H1 (cell line): ENCODE data around the gene FOXP4. TPM values are rescaled to one million over a fixed set of nuclear protein-coding genes. Genes with fewer than 3 reads are reported as not detected.

Experiments
- CTCF ChIA-PET: fragments of 300-600 bp; sonication (Branson Sonifier 250); formaldehyde crosslinking; loops from one replicate; lab custom pipeline; 2021; ENCODE audit not compliant: partially characterized antibody; lab: Charles Lee
- POLR2A ChIA-PET: fragments of 300-600 bp; sonication (Branson Sonifier 250); formaldehyde crosslinking; loops from one replicate; lab custom pipeline; 2021; ENCODE audit warnings: inconsistent platforms; ENCODE audit not compliant: partially characterized antibody; lab: Charles Lee
- DNase-seq, 2 experiments: peaks; one replicate each; pipeline versions ENCODE4 v3.0.0 to v3.0.0-alpha.2; 2010 to 2022; ENCODE audit warnings: low spot score in 2 of 2, low read depth in 1 of 2, mixed read lengths in 1 of 2
- FAIRE-seq: peaks from 2 replicates; lab custom pipeline; 2011; peaks lifted over from hg19 to GRCh38; lab: Jason Lieb, UNC
- H2AFZ ChIP-seq: 2 replicates; pipeline ENCODE4 v1.8.1; 2012; ENCODE audit warnings: low read length, inconsistent platforms
- H2AK5ac ChIP-seq: 2 replicates; pipeline ENCODE4 v1.6.1; 2013; ENCODE audit warnings: low read depth, low read length
- H2BK120ac ChIP-seq: replicated peaks from 2 replicates; pipeline ENCODE3; 2013; ENCODE audit warnings: low read depth, low read length, inconsistent platforms
- H2BK12ac ChIP-seq: 2 replicates; pipeline ENCODE4 v1.6.1; 2013; ENCODE audit warnings: low read depth, low read length
- H2BK15ac ChIP-seq: 2 replicates; pipeline ENCODE4 v1.6.1; 2013; ENCODE audit warnings: low read length
- H2BK20ac ChIP-seq: 2 replicates; pipeline ENCODE4 v1.6.1; 2013; ENCODE audit warnings: low read length
- H2BK5ac ChIP-seq: 2 replicates; pipeline ENCODE4 v1.6.1; 2013; ENCODE audit warnings: low read depth, low read length
- H3K14ac ChIP-seq: 2 replicates; pipeline ENCODE4 v1.6.1; 2013; ENCODE audit warnings: inconsistent platforms; ENCODE audit not compliant: insufficient read length
- H3K18ac ChIP-seq: 2 replicates; pipeline ENCODE4 v1.6.1; 2013; ENCODE audit warnings: low read length; ENCODE audit errors: extremely low read depth
- H3K23ac ChIP-seq: 2 replicates; pipeline ENCODE4 v1.6.1; 2013; ENCODE audit warnings: inconsistent platforms; ENCODE audit not compliant: insufficient read length
- H3K23me2 ChIP-seq: 2 replicates; pipeline ENCODE4 v1.6.1; 2013; ENCODE audit warnings: low read depth, low read length
- H3K27ac ChIP-seq: 2 replicates; pipeline ENCODE4 v1.6.1; 2011; ENCODE audit warnings: low read depth, low read length, inconsistent platforms
- H3K27me3 ChIP-seq, 4 experiments: replicated peaks in 1 of 4; 1 replicate in 1 of 4; 2 replicates in 3 of 4; pipeline versions ENCODE4 v1.6.1 to v1.8.1; 2011 to 2013; ENCODE audit warnings: low read length in 3 of 4, mild to moderate bottlenecking in 3 of 4, inconsistent platforms in 2 of 4, mixed read lengths in 2 of 4, moderate library complexity in 1 of 4; ENCODE audit not compliant: control insufficient read depth in 3 of 4, insufficient read depth in 3 of 4; ENCODE audit errors: extremely low read depth in 1 of 4
- H3K36me3 ChIP-seq, 4 experiments: 2 replicates each; pipeline versions ENCODE4 v1.6.1 to v1.8.1; 2011 to 2013; ENCODE audit warnings: mild to moderate bottlenecking in 4 of 4, low read length in 3 of 4, moderate library complexity in 2 of 4, control low read depth in 1 of 4, inconsistent platforms in 1 of 4; ENCODE audit not compliant: insufficient read depth in 4 of 4, control insufficient read depth in 2 of 4
- H3K4ac ChIP-seq: replicated peaks from 2 replicates; pipeline ENCODE3; 2013; ENCODE audit warnings: low read length, low read depth, mixed read lengths, inconsistent platforms; ENCODE audit not compliant: insufficient read length
- H3K4me1 ChIP-seq, 4 experiments: replicated peaks in 1 of 4; 1 replicate in 1 of 4; 2 replicates in 3 of 4; pipeline versions ENCODE4 v1.6.1 to v1.8.1; 2011 to 2013; ENCODE audit warnings: low read length in 3 of 4, inconsistent platforms in 2 of 4, mixed read lengths in 1 of 4; ENCODE audit not compliant: insufficient read depth in 4 of 4, control insufficient read depth in 3 of 4
- H3K4me2 ChIP-seq, 2 experiments: 2 replicates each; pipeline versions ENCODE4 v1.6.1 to v1.8.1; 2011 to 2013; ENCODE audit warnings: low read depth in 2 of 2, low read length in 2 of 2, control low read depth in 1 of 2, inconsistent platforms in 1 of 2, mild to moderate bottlenecking in 1 of 2; ENCODE audit not compliant: insufficient read depth in 1 of 2
- H3K4me3 ChIP-seq, 4 experiments: fragments of 200-600, 300-600 bp in 1 of 4; sonication (generic), shearing (Covaris generic), sonication (Bioruptor Twin) in 1 of 4; 2 replicates each; pipeline versions ENCODE4 v1.5.1 to v1.8.1; 2011 to 2016; ENCODE audit warnings: low read length in 4 of 4, low read depth in 3 of 4, control low read depth in 2 of 4, inconsistent platforms in 2 of 4, mild to moderate bottlenecking in 2 of 4, mixed read lengths in 1 of 4, moderate library complexity in 1 of 4; ENCODE audit not compliant: insufficient read depth in 2 of 4; ENCODE audit errors: extremely low read depth in 1 of 4
- H3K56ac ChIP-seq: replicated peaks from 2 replicates; pipeline ENCODE3; 2013; ENCODE audit warnings: low read depth, mild to moderate bottlenecking, mixed read lengths, low read length, inconsistent platforms; ENCODE audit not compliant: insufficient read length
- H3K79me1 ChIP-seq: 2 replicates; pipeline ENCODE4 v1.6.1; 2013; ENCODE audit warnings: low read depth, low read length, control low read depth
- H3K79me2 ChIP-seq, 2 experiments: 2 replicates each; pipeline versions ENCODE4 v1.6.1 to v1.8.1; 2012 to 2013; ENCODE audit warnings: low read length in 2 of 2, mild to moderate bottlenecking in 2 of 2, inconsistent platforms in 1 of 2; ENCODE audit not compliant: insufficient read depth in 2 of 2, control insufficient read depth in 1 of 2
- H3K9ac ChIP-seq, 4 experiments: replicated peaks in 1 of 4; 1 replicate in 1 of 4; 2 replicates in 3 of 4; pipeline versions ENCODE4 v1.6.1 to v1.8.1; 2011 to 2013; ENCODE audit warnings: low read depth in 3 of 4, low read length in 3 of 4, control low read depth in 2 of 4, mild to moderate bottlenecking in 2 of 4, moderate library complexity in 2 of 4, inconsistent platforms in 1 of 4; ENCODE audit errors: extremely low read depth in 1 of 4
- H3K9me3 ChIP-seq, 2 experiments: 2 replicates each; pipeline versions ENCODE4 v1.6.1 to v1.8.1; 2012 to 2013; ENCODE audit warnings: mild to moderate bottlenecking in 2 of 2, moderate library complexity in 2 of 2, control low read depth in 1 of 2, inconsistent platforms in 1 of 2, low read depth in 1 of 2, low read length in 1 of 2, mixed read lengths in 1 of 2; ENCODE audit not compliant: insufficient read depth in 2 of 2
- H4K20me1 ChIP-seq, 2 experiments: replicated peaks in 1 of 2; 2 replicates each; pipeline versions ENCODE3 to v1.8.1; 2011 to 2013; ENCODE audit warnings: inconsistent platforms in 2 of 2, low read length in 2 of 2, mild to moderate bottlenecking in 1 of 2; ENCODE audit not compliant: insufficient read depth in 2 of 2, control insufficient read depth in 1 of 2
- H4K5ac ChIP-seq: 2 replicates; pipeline ENCODE4 v1.6.1; 2013; ENCODE audit warnings: low read length, low read depth, mixed read lengths, inconsistent platforms; ENCODE audit not compliant: insufficient read length
- H4K8ac ChIP-seq: 2 replicates; pipeline ENCODE4 v1.8.0; 2013; ENCODE audit warnings: mild to moderate bottlenecking, moderate library complexity, low read length, inconsistent platforms; ENCODE audit not compliant: insufficient read depth; ENCODE audit errors: extremely low read depth
- H4K91ac ChIP-seq: replicated peaks from 2 replicates; pipeline ENCODE3; 2013; ENCODE audit warnings: low read length, mixed read lengths, inconsistent platforms; ENCODE audit not compliant: insufficient read length
- BRCA1 ChIP-seq: IDR thresholded peaks from 2 replicates; pipeline ENCODE4 v1.6.1; 2012; ENCODE audit warnings: low read depth, low read length, improper control_type of control experiment
- CHD2 ChIP-seq: IDR thresholded peaks from 2 replicates; pipeline ENCODE4 v1.6.1; 2012; ENCODE audit warnings: low read length, improper control_type of control experiment
- CREB1 ChIP-seq: IDR thresholded peaks from 2 replicates; pipeline ENCODE4 v1.6.1; 2012; ENCODE audit warnings: inconsistent platforms
- CTBP2 ChIP-seq: IDR thresholded peaks from 2 replicates; pipeline ENCODE4 v1.7.0; 2011; ENCODE audit warnings: borderline replicate concordance, mild to moderate bottlenecking, moderate library complexity, mixed read lengths, low read length; ENCODE audit not compliant: insufficient read depth, insufficient read length
- KDM5A ChIP-seq: fragments of 200-600 bp; IDR thresholded peaks from 2 replicates; pipeline ENCODE4 v1.7.1; 2012; ENCODE audit warnings: mild to moderate bottlenecking, low read length, inconsistent platforms, mixed read lengths
- MAFK ChIP-seq: IDR thresholded peaks from 2 replicates; pipeline ENCODE4 v1.6.1; 2012; ENCODE audit warnings: low read depth, mild to moderate bottlenecking, improper control_type of control experiment, low read length
- POLR2A ChIP-seq, 2 experiments: IDR thresholded peaks; 1 replicate in 1 of 2; 2 replicates in 1 of 2; pipeline ENCODE4 v1.6.1; 2011; ENCODE audit warnings: low read depth in 2 of 2, low read length in 2 of 2, mild to moderate bottlenecking in 2 of 2; ENCODE audit errors: control extremely low read depth in 1 of 2
- POU5F1 ChIP-seq: IDR thresholded peaks from 2 replicates; pipeline ENCODE4 v1.6.1; 2011; ENCODE audit warnings: low read depth, mild to moderate bottlenecking, low read length, moderate library complexity
- RFX5 ChIP-seq: IDR thresholded peaks from 2 replicates; pipeline ENCODE4 v1.6.1; 2011; ENCODE audit warnings: low read depth, low read length, improper control_type of control experiment, borderline replicate concordance
- RXRA ChIP-seq: IDR thresholded peaks from 2 replicates; pipeline ENCODE4 v1.6.1; 2011; ENCODE audit warnings: low read depth, mild to moderate bottlenecking, low read length, moderate library complexity; ENCODE audit not compliant: insufficient read depth
- SIX5 ChIP-seq: IDR thresholded peaks from 2 replicates; pipeline ENCODE4 v1.6.1; 2011; ENCODE audit warnings: mild to moderate bottlenecking, low read depth, low read length
- WGBS, 2 experiments: shearing (Covaris generic) in 1 of 2; methylation state at CpG; one replicate each; pipeline versions ENCODE4 v1.1.6 to v1.1.7; 2013 to 2015; ENCODE audit warnings: low lambda C conversion rate in 2 of 2, mixed read lengths in 2 of 2, inconsistent platforms in 1 of 2, low coverage in 1 of 2, missing lambda C conversion rate in 1 of 2; ENCODE audit not compliant: insufficient replicate concordance in 2 of 2, insufficient coverage in 1 of 2, insufficient read length in 1 of 2; ENCODE audit errors: extremely low coverage in 1 of 2, missing lambda C conversion rate in 1 of 2; 5-methylcytosine and 5-hydroxymethylcytosine counted together
- polyA plus RNA-seq, 7 experiments: library from polyadenylated mRNA; depleted of rRNA in 3 of 7; stranded (reverse) in 5 of 7; unstranded in 2 of 7; fragments of >200 nt in 5 of 7; fragments of 200-250 nt in 2 of 7; gene quantifications; 1 replicate in 5 of 7; 2 replicates in 1 of 7; 4 replicates in 1 of 7; pipeline versions ENCODE4 v1.2.1 to v1.2.3, GENCODE V29; 2011 to 2013; ENCODE audit warnings: missing spikeins in 2 of 7, mixed read lengths in 2 of 7
- total RNA-seq: library from RNA; stranded (reverse); fragmentation: NEBNext Ultra II Directional; extraction: Animal tissue kit (Norgen Biotek cat#: 25700); gene quantifications from 2 replicates; pipeline ENCODE4 v1.2.1, GENCODE V29; 2021
- TF ChIP-seq, protein P1 (sequence below): IDR thresholded peaks from 2 replicates; pipeline ENCODE4 v1.6.1; 2012; ENCODE audit warnings: low read length, inconsistent platforms

Gene FOXP4
- total and polyA plus RNA-seq, 2 of the 8 experiments (the other 6 are each of a cell fraction or from before 2014, with no cell fraction given), result 4.8 to 13.3 TPM

DNA sequence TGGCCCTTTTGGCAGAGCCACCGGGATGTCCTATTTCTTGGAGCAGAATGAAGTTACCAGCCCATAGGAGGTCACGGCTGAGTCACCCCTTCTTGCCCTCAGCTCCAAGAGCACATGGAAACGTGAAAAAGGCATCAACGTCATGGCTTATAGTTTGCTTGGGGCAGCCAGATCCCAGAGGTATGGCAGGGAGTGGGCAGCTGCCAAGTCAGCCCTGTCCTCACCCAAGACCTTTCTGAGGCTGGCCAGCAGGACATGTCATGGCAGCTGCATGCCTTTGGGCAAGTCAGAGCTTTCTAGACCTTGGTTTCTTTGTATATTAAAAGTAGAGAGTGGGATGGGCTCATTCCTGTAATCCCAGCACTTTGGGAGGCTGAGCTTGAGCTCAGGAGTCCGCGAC, 83.9 kb downstream of the FOXP4 start:
- Histone ChIP-seq H2BK5ac (no peak overlapping the region), H3K4ac (no peak overlapping the region), H2BK20ac (no peak overlapping the region), H3K27ac (no peak overlapping the region), H3K4me1 (peaks cover 0 to 4% (median 2%) of the 10 kb centered on the region in 4 experiments; a peak in 3 of 7 replicates), H3K18ac (no peak overlapping the region), H3K36me3 (no peaks in the 10 kb centered on the region), H3K27me3 (peaks cover 0 to 7% (median under 1%) of the 10 kb centered on the region in 4 experiments; a peak in 2 of 7 replicates), H2AFZ (no peak overlapping the region), H4K20me1 (no peaks in the 10 kb centered on the region), H4K5ac (no peak overlapping the region), H3K23me2 (no peaks in the 10 kb centered on the region), H3K9me3 (no peaks in the 10 kb centered on the region), H3K4me2 (no peak overlapping the region), H3K4me3 (no peak overlapping the region), H3K23ac (no peak overlapping the region), H3K9ac (no peak overlapping the region), H3K79me1 (no peaks in the 10 kb centered on the region), H4K8ac (no peak overlapping the region), H2BK120ac (no peak overlapping the region), H2AK5ac (no peak overlapping the region), H3K79me2 (no peaks in the 10 kb centered on the region), H3K56ac (no peak overlapping the region), H3K14ac (no peak overlapping the region), H2BK15ac (no peak overlapping the region), H4K91ac (no peak overlapping the region), H2BK12ac (no peak overlapping the region)
- 91% methylated on average over 6 of the region's 6 CpGs; no CpG with 5 or more reads in 1 of the 2 experiments for whole genome bisulfite sequencing, 2 experiments
- TF ChIP-seq CTBP2 (no peak), MAFK (no peak), KDM5A (no peak), RXRA (no peak), RFX5 (no peak), SIX5 (no peak), POU5F1 (no peak), BRCA1 (no peak), POLR2A (IDR thresholded peaks at IDR 0.05; ENCODE audit: control extremely low read depth in 1 of 2, low read depth in 2 of 2, low read length in 2 of 2) (no peak), CREB1 (no peak), CHD2 (no peak)
- TF ChIP-seq, protein P1, sequence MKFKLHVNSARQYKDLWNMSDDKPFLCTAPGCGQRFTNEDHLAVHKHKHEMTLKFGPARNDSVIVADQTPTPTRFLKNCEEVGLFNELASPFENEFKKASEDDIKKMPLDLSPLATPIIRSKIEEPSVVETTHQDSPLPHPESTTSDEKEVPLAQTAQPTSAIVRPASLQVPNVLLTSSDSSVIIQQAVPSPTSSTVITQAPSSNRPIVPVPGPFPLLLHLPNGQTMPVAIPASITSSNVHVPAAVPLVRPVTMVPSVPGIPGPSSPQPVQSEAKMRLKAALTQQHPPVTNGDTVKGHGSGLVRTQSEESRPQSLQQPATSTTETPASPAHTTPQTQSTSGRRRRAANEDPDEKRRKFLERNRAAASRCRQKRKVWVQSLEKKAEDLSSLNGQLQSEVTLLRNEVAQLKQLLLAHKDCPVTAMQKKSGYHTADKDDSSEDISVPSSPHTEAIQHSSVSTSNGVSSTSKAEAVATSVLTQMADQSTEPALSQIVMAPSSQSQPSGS, result no peak
- FAIRE-seq (no peak), DNase-seq (no peak)
- POLR2A ChIA-PET, result interaction anchor here (1.1 kb wide), 1 partner anchor 9 kb away, joined by 3 read pairs; no protein-coding TSS in a partner anchor
- CTCF ChIA-PET, result interaction anchor here (0.6 to 6.5 kb wide), 7 partner anchors 26 to 262 kb away, joined by 3 to 48 read pairs (median 5); no protein-coding TSS in a partner anchor
